ENCODE measurements around the gene VCL. TPM values are rescaled to one million over a fixed set of nuclear protein-coding genes. Genes with fewer than 3 reads are reported as not detected.

The VCL gene
- total RNA-seq, 1 experiment from 2014 or later, result 106 TPM

DNA sequence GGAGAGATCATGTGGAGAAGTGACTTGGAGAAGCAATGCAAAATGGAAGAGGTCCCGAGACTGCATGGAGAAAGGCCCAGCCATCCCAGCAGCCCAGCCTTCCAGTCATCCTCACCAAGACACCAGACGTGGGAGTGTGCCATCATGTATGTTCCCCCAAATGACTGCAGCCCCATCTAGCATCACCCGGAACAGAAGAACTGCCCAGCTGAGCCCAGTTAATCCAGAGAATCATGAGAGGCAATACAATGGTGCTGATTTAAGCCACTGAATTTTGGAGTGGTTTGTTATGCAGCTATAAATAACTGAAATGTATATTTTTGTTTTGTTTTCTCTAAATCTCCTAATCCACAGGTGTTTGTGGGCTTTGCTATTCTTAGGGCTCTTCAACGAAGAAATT lies 22.5 kb upstream of the VCL start:
- BruUV-seq (replicated peaks), result no TSS peak
- no peak for TF ChIP-seq CBX3 (IDR thresholded peaks at IDR 0.05; ENCODE audit: low read depth)
- TF ChIP-seq, protein P1, sequence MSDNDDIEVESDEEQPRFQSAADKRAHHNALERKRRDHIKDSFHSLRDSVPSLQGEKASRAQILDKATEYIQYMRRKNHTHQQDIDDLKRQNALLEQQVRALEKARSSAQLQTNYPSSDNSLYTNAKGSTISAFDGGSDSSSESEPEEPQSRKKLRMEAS (IDR thresholded peaks at IDR 0.05), result no peak
- no peak for TF ChIP-seq EGR1 (IDR thresholded peaks at IDR 0.05; ENCODE audit: low read depth)
- TF ChIP-seq EZH2phosphoT487 (IDR thresholded peaks at IDR 0.05; ENCODE audit: borderline replicate concordance), result no peak
- TF ChIP-seq ZNF274 (IDR thresholded peaks at IDR 0.05; ENCODE audit: low read depth, low read length), result no peak
- TF ChIP-seq SRF (IDR thresholded peaks at IDR 0.05; ENCODE audit: low read depth), result no peak
- TF ChIP-seq, protein P2, sequence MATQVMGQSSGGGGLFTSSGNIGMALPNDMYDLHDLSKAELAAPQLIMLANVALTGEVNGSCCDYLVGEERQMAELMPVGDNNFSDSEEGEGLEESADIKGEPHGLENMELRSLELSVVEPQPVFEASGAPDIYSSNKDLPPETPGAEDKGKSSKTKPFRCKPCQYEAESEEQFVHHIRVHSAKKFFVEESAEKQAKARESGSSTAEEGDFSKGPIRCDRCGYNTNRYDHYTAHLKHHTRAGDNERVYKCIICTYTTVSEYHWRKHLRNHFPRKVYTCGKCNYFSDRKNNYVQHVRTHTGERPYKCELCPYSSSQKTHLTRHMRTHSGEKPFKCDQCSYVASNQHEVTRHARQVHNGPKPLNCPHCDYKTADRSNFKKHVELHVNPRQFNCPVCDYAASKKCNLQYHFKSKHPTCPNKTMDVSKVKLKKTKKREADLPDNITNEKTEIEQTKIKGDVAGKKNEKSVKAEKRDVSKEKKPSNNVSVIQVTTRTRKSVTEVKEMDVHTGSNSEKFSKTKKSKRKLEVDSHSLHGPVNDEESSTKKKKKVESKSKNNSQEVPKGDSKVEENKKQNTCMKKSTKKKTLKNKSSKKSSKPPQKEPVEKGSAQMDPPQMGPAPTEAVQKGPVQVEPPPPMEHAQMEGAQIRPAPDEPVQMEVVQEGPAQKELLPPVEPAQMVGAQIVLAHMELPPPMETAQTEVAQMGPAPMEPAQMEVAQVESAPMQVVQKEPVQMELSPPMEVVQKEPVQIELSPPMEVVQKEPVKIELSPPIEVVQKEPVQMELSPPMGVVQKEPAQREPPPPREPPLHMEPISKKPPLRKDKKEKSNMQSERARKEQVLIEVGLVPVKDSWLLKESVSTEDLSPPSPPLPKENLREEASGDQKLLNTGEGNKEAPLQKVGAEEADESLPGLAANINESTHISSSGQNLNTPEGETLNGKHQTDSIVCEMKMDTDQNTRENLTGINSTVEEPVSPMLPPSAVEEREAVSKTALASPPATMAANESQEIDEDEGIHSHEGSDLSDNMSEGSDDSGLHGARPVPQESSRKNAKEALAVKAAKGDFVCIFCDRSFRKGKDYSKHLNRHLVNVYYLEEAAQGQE (IDR thresholded peaks at IDR 0.05; ENCODE audit: low read depth), result no peak
- no peak for TF ChIP-seq YY1 (IDR thresholded peaks at IDR 0.05; ENCODE audit: extremely low read depth, insufficient replicate concordance, low read depth, low read length)
- TF ChIP-seq JUND (IDR thresholded peaks at IDR 0.05), result no peak
- no peak for TF ChIP-seq POLR2A (IDR thresholded peaks at IDR 0.05; ENCODE audit: borderline replicate concordance, extremely low read depth, insufficient read depth, insufficient read length)
- TF ChIP-seq, protein P3, sequence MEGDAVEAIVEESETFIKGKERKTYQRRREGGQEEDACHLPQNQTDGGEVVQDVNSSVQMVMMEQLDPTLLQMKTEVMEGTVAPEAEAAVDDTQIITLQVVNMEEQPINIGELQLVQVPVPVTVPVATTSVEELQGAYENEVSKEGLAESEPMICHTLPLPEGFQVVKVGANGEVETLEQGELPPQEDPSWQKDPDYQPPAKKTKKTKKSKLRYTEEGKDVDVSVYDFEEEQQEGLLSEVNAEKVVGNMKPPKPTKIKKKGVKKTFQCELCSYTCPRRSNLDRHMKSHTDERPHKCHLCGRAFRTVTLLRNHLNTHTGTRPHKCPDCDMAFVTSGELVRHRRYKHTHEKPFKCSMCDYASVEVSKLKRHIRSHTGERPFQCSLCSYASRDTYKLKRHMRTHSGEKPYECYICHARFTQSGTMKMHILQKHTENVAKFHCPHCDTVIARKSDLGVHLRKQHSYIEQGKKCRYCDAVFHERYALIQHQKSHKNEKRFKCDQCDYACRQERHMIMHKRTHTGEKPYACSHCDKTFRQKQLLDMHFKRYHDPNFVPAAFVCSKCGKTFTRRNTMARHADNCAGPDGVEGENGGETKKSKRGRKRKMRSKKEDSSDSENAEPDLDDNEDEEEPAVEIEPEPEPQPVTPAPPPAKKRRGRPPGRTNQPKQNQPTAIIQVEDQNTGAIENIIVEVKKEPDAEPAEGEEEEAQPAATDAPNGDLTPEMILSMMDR (IDR thresholded peaks at IDR 0.05 in 2 of 3, conservative IDR thresholded peaks at IDR 0.05 in 1 of 3; ENCODE audit: borderline replicate concordance in 1 of 3, insufficient read depth in 1 of 3, low read depth in 2 of 3, low read length in 2 of 3), result no peak
- TF ChIP-seq ELF1 (IDR thresholded peaks at IDR 0.05; ENCODE audit: borderline replicate concordance, low read depth), result no peak
- TF ChIP-seq, protein P4, sequence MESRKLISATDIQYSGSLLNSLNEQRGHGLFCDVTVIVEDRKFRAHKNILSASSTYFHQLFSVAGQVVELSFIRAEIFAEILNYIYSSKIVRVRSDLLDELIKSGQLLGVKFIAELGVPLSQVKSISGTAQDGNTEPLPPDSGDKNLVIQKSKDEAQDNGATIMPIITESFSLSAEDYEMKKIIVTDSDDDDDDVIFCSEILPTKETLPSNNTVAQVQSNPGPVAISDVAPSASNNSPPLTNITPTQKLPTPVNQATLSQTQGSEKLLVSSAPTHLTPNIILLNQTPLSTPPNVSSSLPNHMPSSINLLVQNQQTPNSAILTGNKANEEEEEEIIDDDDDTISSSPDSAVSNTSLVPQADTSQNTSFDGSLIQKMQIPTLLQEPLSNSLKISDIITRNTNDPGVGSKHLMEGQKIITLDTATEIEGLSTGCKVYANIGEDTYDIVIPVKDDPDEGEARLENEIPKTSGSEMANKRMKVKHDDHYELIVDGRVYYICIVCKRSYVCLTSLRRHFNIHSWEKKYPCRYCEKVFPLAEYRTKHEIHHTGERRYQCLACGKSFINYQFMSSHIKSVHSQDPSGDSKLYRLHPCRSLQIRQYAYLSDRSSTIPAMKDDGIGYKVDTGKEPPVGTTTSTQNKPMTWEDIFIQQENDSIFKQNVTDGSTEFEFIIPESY (IDR thresholded peaks at IDR 0.05; ENCODE audit: extremely low read depth, insufficient replicate concordance, low read length), result no peak
- no peak for TF ChIP-seq TCF7L2 (IDR thresholded peaks at IDR 0.05; ENCODE audit: borderline replicate concordance, extremely low read depth, insufficient read depth, insufficient read length)
- no peak for TF ChIP-seq EZH2 (IDR thresholded peaks at IDR 0.05)
- no peak for TF ChIP-seq SIN3A (IDR thresholded peaks at IDR 0.05; ENCODE audit: low read depth)
- ChIA-PET POLR2A (interaction anchor here (1.3 to 1.6 kb wide), 2 partner anchors 10 to 25 kb away, joined by 4 read pairs; no protein-coding TSS in a partner anchor), RAD21 (ENCODE audit: low non-redundant PET in 1 of 2, low total read pairs in 2 of 2, uncharacterized antibody in 2 of 2, unreplicated experiment in 2 of 2) (no interaction called here), CTCF (no interaction called here)
- H3K79me2 ChIP-seq (ENCODE audit: insufficient read depth, low read length), result no peaks in the 10 kb centered on the region
- H2AFZ ChIP-seq (ENCODE audit: low read depth, low read length, poor library complexity, severe bottlenecking), result no peak overlapping the region
- no peak for DNase-seq (ENCODE audit: low read depth, low spot score)
- H3K36me3 ChIP-seq (ENCODE audit: control insufficient read depth in 1 of 2, insufficient read depth in 2 of 2, low read length in 2 of 2), result no peaks in the 10 kb centered on the region
- H4K20me1 ChIP-seq (ENCODE audit: insufficient read depth), result no peaks in the 10 kb centered on the region
- intact Hi-C loops (cut with micrococcal nuclease), result no loop called here
- H3K4me2 ChIP-seq (ENCODE audit: low read length), result no peak overlapping the region
- no peaks in the 10 kb centered on the region for H3K27me3 ChIP-seq (ENCODE audit: insufficient read depth, low read length)
- H3K4me1 ChIP-seq (ENCODE audit: control insufficient read depth in 1 of 2, insufficient read depth in 2 of 2, low read length in 2 of 2), result peaks cover 4 to 16% of the 10 kb centered on the region in 2 experiments
- H3K9me3 ChIP-seq (ENCODE audit: control insufficient read depth in 1 of 2, insufficient read depth in 1 of 2, low read depth in 1 of 2, low read length in 2 of 2), result no peaks in the 10 kb centered on the region
- no peak for ATAC-seq
- H3K27ac ChIP-seq (ENCODE audit: low read depth, low read length), result no peak overlapping the region
- H3K4me3 ChIP-seq (replicated peaks in 1 of 2; ENCODE audit: low read depth in 1 of 2, low read length in 2 of 2), result no peak overlapping the region
- H3K9me2 ChIP-seq (ENCODE audit: insufficient read depth), result no peaks in the 10 kb centered on the region; the same call in 1 of the 2 replicates
- H3K9ac ChIP-seq (ENCODE audit: low read length), result no peak overlapping the region

All from HCT116 (cell line).